H1 (cell line): Measurements from ENCODE around the gene ZNF367. TPM values are rescaled to one million over a fixed set of nuclear protein-coding genes. Genes with fewer than 3 reads are reported as not detected.

ENCODE experiments used
- BCL11A ChIP-seq, 2 experiments: IDR thresholded peaks; one replicate each; pipeline ENCODE4 v1.6.1; 2011; ENCODE audit warnings: low read depth in 2 of 2, low read length in 2 of 2, mild to moderate bottlenecking in 2 of 2
- CBX8 ChIP-seq: fragments of 300-800, 300-1000 bp; sonication (generic); IDR thresholded peaks from 2 replicates; pipeline ENCODE4 v1.7.1; 2016; ENCODE audit warnings: low read depth, low read length, borderline replicate concordance
- HDAC2 ChIP-seq, 2 experiments: fragments of 300-600 bp in 1 of 2; sonication (generic) in 1 of 2; IDR thresholded peaks; 2 replicates each; pipeline ENCODE4 v1.6.1; 2011 to 2012; ENCODE audit warnings: low read depth in 2 of 2, low read length in 2 of 2, mild to moderate bottlenecking in 2 of 2, moderate library complexity in 2 of 2, borderline replicate concordance in 1 of 2, inconsistent platforms in 1 of 2
- MAX ChIP-seq: IDR thresholded peaks from 2 replicates; pipeline ENCODE4 v1.6.1; 2012; ENCODE audit warnings: inconsistent platforms
- SP2 ChIP-seq: IDR thresholded peaks from 2 replicates; pipeline ENCODE4 v1.6.1; 2012; ENCODE audit warnings: mild to moderate bottlenecking, low read length, inconsistent platforms
- USF2 ChIP-seq: IDR thresholded peaks from 2 replicates; pipeline ENCODE4 v1.6.1; 2011; ENCODE audit warnings: low read length, improper control_type of control experiment
- polyA plus RNA-seq, 7 experiments: library from polyadenylated mRNA; depleted of rRNA in 3 of 7; stranded (reverse) in 5 of 7; unstranded in 2 of 7; fragments of >200 nt in 5 of 7; fragments of 200-250 nt in 2 of 7; gene quantifications; 1 replicate in 5 of 7; 2 replicates in 1 of 7; 4 replicates in 1 of 7; pipeline versions ENCODE4 v1.2.1 to v1.2.3, GENCODE V29; 2011 to 2013; ENCODE audit warnings: missing spikeins in 2 of 7, mixed read lengths in 2 of 7
- total RNA-seq: library from RNA; stranded (reverse); fragmentation: NEBNext Ultra II Directional; extraction: Animal tissue kit (Norgen Biotek cat#: 25700); gene quantifications from 2 replicates; pipeline ENCODE4 v1.2.1, GENCODE V29; 2021

Gene ZNF367
- total and polyA plus RNA-seq, 2 of the 8 experiments (the other 6 are each of a cell fraction or from before 2014, with no cell fraction given): 2.2 to 8.2 TPM

GRCh38 chr9:96400132-96400910 is 17.8 kb downstream of the ZNF367 start (continued):
- TF ChIP-seq BCL11A (IDR thresholded peaks at IDR 0.05; ENCODE audit: low read depth in 2 of 2, low read length in 2 of 2) (no peak), CBX8 (no peak), USF2 (no peak), MAX (no peak), HDAC2 (IDR thresholded peaks at IDR 0.05; ENCODE audit: borderline replicate concordance in 1 of 2, low read depth in 2 of 2, low read length in 2 of 2) (no peak), SP2 (no peak)
- TF ChIP-seq, all 59 proteins: peak for 0
